ENCODE data around the gene CHRDL2. TPM values are rescaled to one million over a fixed set of nuclear protein-coding genes. Genes with fewer than 3 reads are reported as not detected.
A peak's percentile ranks its signal among the peaks of the same experiment; 100 is the strongest.

CHRDL2 gene
- total RNA-seq, 1 donor from 2014 or later = not detected

DNA sequence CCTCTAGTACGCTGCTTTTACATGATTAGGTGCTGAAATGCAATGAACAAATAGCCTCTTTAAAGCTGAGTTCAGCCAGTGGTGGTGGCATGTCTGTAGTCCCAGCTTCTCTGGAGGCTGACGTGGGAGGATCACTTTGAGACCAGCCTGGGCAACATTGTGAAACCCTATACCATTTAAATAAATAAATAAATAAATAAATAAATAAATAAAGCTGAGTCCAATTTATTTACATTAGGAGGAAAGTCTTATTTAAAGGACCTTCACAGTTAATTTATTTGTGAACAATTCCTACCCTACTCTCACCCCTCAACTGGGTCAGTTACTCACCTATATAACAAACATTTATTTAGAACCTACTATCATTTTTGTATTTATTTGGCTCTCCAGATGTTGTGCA, 4.8 kb upstream of the CHRDL2 start:
- DNase-seq (ENCODE audit: low spot score in 2 of 2) = no peak
- TF ChIP-seq, protein P1, sequence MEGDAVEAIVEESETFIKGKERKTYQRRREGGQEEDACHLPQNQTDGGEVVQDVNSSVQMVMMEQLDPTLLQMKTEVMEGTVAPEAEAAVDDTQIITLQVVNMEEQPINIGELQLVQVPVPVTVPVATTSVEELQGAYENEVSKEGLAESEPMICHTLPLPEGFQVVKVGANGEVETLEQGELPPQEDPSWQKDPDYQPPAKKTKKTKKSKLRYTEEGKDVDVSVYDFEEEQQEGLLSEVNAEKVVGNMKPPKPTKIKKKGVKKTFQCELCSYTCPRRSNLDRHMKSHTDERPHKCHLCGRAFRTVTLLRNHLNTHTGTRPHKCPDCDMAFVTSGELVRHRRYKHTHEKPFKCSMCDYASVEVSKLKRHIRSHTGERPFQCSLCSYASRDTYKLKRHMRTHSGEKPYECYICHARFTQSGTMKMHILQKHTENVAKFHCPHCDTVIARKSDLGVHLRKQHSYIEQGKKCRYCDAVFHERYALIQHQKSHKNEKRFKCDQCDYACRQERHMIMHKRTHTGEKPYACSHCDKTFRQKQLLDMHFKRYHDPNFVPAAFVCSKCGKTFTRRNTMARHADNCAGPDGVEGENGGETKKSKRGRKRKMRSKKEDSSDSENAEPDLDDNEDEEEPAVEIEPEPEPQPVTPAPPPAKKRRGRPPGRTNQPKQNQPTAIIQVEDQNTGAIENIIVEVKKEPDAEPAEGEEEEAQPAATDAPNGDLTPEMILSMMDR (IDR thresholded peaks at IDR 0.05) = no peak
- H3K9me3 ChIP-seq = no peaks in the 10 kb centered on the region
- intact Hi-C loops (cut with DNase I) = no loop called here
- peaks cover 3 to 4% of the 10 kb centered on the region in 2 donors for H3K4me1 ChIP-seq
- H3K4me3 ChIP-seq = no peak overlapping the region
- H3K27ac ChIP-seq = no peak overlapping the region
- no peaks in the 10 kb centered on the region for H3K27me3 ChIP-seq
- H3K36me3 ChIP-seq = no peaks in the 10 kb centered on the region

DNA sequence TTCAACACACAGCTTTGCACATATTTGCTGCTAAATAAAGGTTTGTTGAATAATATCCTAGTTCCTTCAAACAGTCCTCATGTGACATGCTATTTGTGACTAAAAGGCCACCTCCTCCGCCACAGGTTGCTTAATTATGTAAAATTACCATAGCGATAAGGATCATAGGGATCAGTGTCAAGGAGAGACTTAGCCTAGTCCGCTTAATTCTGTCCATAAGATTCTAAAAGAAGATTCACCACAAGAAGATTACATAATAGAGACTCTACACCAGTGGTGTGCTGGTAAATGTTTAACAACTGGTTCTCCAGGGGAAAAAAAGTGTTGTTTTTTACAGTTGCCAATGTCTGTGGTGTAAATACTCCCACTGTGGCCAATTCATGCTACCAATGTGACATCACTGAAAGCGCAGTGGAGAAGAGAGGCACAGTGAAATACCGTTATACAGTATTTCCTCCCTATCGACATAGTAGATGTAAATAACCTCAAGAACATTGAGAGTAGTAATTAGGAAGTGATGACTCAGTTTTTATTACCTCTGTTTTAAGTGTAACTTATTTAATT, 4.2 kb upstream of the CHRDL2 start:
- H3K27ac ChIP-seq = no peak overlapping the region
- no peak for DNase-seq (ENCODE audit: low spot score in 2 of 2)
- H3K4me1 ChIP-seq = peaks cover 3 to 4% of the 10 kb centered on the region in 2 donors
- H3K4me3 ChIP-seq = no peak overlapping the region
- H3K9me3 ChIP-seq = no peaks in the 10 kb centered on the region
- H3K27me3 ChIP-seq = peaks cover 3% of the 10 kb centered on the region
- TF ChIP-seq, protein P1 (IDR thresholded peaks at IDR 0.05) = no peak
- no peaks in the 10 kb centered on the region for H3K36me3 ChIP-seq
- intact Hi-C loops (cut with DNase I) = no loop called here

DNA sequence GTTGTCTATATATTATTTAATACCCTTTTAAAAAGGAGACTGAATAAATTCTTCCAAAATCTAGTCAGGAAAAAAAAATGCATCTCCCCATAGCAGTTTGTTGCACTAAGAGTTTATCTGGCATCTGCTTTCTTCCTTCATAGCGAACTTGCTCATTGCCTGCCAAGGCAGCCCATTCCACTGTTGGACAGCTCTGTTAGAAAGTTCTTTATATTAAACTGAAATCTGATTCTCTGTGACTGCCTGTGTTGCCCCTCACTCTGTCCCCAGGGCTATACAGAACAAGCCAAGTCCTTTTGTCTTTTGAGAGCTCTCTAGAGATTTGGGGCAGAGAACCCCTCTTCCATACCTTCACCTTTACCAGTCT, 3.3 kb upstream of the CHRDL2 start:
- peaks cover 3 to 4% of the 10 kb centered on the region in 2 donors for H3K4me1 ChIP-seq
- no peak for DNase-seq (ENCODE audit: low spot score in 2 of 2)
- H3K36me3 ChIP-seq = no peaks in the 10 kb centered on the region
- intact Hi-C loops (cut with DNase I) = no loop called here
- H3K27ac ChIP-seq = no peak overlapping the region
- TF ChIP-seq, protein P1 (IDR thresholded peaks at IDR 0.05) = no peak
- no peaks in the 10 kb centered on the region for H3K9me3 ChIP-seq
- peaks cover 4% of the 10 kb centered on the region for H3K27me3 ChIP-seq
- H3K4me3 ChIP-seq = no peak overlapping the region

DNA sequence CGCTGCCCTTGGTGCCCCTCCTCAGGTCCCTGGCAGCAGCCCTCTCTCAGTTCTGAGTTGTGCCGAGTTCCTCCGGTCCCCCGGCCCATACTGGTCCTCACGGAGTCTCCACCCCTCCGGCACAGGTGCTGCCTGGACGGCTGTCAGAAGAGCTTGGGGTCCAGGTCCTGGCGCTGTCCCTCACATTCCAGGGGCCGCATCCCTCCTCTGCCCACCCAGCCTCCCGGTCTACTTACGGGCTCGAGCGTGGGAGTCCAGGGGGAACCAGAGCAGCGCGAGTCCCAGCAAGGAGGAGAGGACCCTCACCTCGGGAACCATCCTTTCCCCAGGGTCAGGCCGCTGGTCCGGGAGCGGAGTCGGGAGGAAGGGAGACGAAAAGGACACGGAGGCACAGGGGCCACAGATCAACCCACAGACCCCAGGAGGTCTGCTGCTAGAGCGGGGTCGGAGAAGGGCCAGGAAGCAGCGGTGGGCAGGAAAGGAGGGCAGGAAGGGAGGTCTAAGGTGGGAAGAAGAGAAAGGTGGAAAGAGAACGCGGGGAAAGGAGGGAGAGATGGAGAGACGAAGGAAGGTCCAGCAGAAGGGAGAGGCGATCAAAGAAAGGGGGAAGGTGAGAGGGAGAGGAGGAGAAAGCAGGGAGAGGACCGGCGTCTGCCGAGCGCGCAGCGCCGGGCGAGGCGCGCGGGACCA, 510 bp downstream of the CHRDL2 start:
- intact Hi-C loops (cut with DNase I) = no loop called here
- peaks cover 3 to 7% of the 10 kb centered on the region in 2 donors for H3K4me1 ChIP-seq

GRCh38 chr11:74729397-74729796, 1.8 kb downstream of the CHRDL2 start:
- intact Hi-C loops (cut with DNase I) = loop anchor here (10.0 kb wide), 1 partner anchor 265 kb away; the partner anchor contains the start of gene KCNE3
- TF ChIP-seq, protein P1 (IDR thresholded peaks at IDR 0.05) = no peak
- Histone ChIP-seq H3K36me3 (no peaks in the 10 kb centered on the region), H3K4me1 (peaks cover 3 to 7% of the 10 kb centered on the region in 2 donors), H3K27me3 (peaks cover 4% of the 10 kb centered on the region), H3K9me3 (no peaks in the 10 kb centered on the region), H3K4me3 (no peak overlapping the region), H3K27ac (no peak overlapping the region)
- DNase-seq (ENCODE audit: low spot score in 2 of 2) = no peak

More for the DNA sequence above, 510 bp downstream of the CHRDL2 start:
- Histone ChIP-seq H3K4me3 (peak overlapping the region in 1 of 2 donors; percentile 33), H3K9me3 (no peaks in the 10 kb centered on the region), H3K36me3 (no peaks in the 10 kb centered on the region), H3K27me3 (peaks cover 4% of the 10 kb centered on the region), H3K27ac (no peak overlapping the region)
- DNase-seq (ENCODE audit: low spot score in 2 of 2) = no peak
- TF ChIP-seq, protein P1 (IDR thresholded peaks at IDR 0.05) = no peak
